Stimulated activated naive CD4-positive, alpha-beta T cell (primary cell): ENCODE results near the gene CCDC59.

Source experiments
- DNase-seq, 6 experiments: peaks; one replicate each; lab custom pipeline; 2025; lab: John Stamatoyannopoulos, UW

Gene CCDC59

GRCh38 chr12:82314406-82314892 lies 43.7 kb downstream of the CCDC59 start:
- no peak for DNase-seq
